ENCODE measurements around the gene TFAP2A.

The TFAP2A gene

DNA sequence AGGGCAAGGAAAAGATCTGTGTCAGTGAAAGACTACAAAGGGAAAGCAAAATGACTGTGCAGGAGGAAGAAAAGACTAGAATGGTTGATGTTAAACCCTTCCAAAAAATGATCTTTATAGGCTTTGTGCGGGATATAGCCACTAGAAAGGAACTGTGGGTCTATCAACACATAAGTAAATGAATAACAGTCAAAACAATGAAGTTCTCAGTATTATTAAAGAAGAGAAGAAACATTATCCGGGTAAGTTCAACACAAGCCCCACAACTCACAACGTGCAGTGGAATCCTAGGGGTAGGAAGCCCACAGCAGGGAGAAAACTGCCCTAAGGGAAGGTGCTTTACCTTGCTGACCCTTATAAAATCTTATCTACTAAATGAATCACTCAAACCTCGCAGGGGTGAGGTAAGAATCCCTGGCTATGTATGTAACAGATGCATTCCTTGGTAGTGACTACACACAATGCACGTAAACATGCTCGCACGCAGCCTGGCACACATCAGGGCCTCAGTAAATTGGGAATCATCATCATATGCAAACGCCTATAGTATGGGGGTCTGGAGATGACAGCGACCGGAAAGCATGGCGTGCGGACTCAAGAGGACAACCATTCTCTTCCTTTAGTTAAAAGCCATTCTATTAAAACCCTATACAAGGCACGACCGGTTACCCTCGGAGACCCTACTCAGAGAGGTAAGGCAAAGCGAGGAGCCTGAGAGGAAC lies 11.3 kb downstream of the TFAP2A start:
- no peak for FAIRE-seq
- DNase-seq (ENCODE audit: insufficient read length, low spot score) = no peak
- TF ChIP-seq, protein P1, sequence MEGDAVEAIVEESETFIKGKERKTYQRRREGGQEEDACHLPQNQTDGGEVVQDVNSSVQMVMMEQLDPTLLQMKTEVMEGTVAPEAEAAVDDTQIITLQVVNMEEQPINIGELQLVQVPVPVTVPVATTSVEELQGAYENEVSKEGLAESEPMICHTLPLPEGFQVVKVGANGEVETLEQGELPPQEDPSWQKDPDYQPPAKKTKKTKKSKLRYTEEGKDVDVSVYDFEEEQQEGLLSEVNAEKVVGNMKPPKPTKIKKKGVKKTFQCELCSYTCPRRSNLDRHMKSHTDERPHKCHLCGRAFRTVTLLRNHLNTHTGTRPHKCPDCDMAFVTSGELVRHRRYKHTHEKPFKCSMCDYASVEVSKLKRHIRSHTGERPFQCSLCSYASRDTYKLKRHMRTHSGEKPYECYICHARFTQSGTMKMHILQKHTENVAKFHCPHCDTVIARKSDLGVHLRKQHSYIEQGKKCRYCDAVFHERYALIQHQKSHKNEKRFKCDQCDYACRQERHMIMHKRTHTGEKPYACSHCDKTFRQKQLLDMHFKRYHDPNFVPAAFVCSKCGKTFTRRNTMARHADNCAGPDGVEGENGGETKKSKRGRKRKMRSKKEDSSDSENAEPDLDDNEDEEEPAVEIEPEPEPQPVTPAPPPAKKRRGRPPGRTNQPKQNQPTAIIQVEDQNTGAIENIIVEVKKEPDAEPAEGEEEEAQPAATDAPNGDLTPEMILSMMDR (IDR thresholded peaks at IDR 0.05; ENCODE audit: insufficient read depth, missing control alignments) = no peak

DNA sequence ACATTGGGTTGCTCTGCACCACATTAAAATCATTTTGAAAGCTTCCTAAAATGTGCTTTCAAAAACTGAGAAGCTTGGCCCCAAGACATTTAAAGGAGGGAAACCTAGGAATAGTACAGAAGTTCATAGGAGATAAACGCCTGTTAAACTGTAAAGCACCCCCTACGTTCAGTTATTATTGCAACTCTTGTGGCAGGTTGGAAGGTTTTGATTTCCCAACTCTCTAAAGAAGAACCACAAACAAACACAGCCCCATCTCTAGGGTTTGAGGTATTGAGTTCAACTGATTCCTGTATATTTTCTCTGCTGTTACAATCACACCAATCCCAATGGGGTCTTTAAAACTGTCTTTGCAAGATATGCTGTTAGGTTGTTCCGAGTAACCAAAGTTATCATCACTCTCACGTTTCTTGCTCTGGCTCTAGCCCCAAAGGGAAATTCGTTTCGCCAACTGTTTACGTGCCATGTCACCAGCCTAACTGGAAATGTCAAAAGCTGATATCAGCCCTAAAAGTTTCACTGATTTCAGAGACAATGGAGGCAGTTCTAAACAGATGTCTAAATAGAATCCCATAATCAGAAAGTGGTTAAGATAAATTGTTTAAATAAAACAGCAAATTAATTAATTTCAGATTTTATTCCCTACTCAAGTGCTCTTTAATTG lies 12.1 kb downstream of the TFAP2A start:
- FAIRE-seq (no peak), DNase-seq (ENCODE audit: insufficient read length, low spot score) (no peak)
- TF ChIP-seq, protein P1 (IDR thresholded peaks at IDR 0.05; ENCODE audit: insufficient read depth, missing control alignments) = no peak

DNA sequence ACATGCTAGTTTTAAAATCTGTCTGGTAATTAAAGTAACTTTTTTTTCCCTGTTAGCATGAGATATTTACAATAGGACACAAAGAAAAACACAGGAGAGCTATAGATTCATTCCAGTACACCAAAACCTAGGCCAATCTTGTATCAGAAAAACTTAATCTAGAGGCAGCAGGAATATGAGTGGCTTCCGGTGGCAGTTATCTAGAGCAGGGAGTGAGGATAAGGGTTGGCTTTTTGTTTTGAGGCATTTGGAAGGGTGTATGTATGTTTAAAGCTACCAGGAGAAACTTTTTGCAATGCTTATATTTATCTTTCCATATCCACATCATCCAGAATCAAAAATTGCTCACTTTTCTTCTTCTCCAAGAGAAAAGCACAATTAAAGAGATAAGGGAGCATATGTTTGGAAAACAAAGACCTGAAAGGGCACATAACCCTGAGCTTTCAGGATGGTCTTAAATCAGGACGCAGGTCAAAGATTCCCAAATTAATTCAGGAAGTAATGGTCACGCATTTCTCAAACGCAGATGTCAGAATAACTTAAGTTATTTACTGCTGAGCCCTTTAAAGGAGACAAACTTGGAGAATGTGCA lies 13.1 kb downstream of the TFAP2A start:
- TF ChIP-seq, protein P1 (IDR thresholded peaks at IDR 0.05; ENCODE audit: insufficient read depth, missing control alignments) = no peak
- DNase-seq (ENCODE audit: insufficient read length, low spot score) = no peak
- FAIRE-seq = no peak

DNA sequence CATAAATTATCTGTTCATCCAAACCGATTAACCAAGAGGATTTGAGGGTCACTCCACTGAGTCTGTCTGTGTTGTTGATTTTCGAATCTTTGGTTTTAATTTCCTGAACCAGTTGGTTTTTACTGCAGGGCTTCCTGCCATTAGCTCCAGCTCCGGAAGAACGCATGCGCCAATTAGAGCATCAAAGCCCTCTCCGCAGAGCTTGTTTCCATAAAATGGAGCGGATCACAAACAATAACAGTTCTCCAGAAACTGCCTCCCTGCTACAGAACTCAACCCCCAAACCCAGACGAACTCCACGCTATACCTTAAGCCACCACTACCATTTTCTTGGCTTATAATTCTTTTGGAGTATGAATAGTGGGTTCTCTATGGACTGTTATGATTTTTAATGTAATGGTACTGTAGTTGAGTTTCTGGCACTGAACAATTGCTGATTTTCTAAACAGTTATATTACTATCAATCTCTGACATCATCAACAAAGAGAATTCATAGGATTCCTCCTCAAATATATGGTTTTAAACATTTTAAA lies 13.8 kb downstream of the TFAP2A start:
- TF ChIP-seq, protein P1 (IDR thresholded peaks at IDR 0.05; ENCODE audit: insufficient read depth, missing control alignments) = no peak
- DNase-seq (ENCODE audit: insufficient read length, low spot score) (no peak), FAIRE-seq (no peak)

DNA sequence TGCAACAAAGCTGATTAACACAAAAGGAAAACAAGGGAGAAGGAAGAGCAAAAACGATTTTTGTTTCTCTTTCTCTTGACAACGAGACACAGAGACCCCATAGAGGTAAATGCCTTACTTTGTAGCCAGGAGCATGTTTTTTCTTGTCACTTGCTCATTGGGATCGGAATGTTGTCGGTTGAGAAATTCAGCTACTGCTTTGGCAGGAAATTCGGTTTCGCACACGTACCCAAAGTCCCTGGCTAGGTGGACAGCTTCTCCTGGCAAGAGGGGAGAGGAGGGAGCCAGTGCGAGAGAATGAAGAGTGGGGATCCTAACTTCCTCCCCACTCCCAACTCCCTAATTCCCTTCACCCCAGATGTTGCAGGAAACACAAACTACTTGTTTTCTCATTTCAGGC lies 14.5 kb downstream of the TFAP2A start:
- FAIRE-seq (no peak), DNase-seq (ENCODE audit: insufficient read length, low spot score) (no peak)
- TF ChIP-seq, protein P1 (IDR thresholded peaks at IDR 0.05; ENCODE audit: insufficient read depth, missing control alignments) = no peak

DNA sequence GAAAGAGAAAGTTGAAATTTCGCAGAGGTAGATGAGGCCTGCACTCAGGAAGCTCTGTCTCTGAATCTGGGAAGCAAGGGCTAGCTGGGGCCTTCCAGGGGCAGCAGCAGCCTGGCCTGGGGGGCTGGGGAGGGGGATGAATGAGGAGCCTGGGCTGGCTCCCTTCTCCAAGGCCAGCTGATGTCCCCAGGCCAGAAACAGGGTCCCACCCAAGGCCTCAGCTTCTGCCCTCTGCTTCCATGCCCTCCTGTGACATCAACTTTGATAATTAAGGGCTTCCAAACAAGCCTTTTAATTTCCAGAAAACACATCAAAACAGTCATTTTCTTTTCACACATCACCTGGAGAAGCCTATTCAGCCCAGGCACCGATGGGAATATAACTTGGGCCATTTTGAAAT lies 15.4 kb downstream of the TFAP2A start:
- TF ChIP-seq, protein P1 (IDR thresholded peaks at IDR 0.05; ENCODE audit: insufficient read depth, missing control alignments) = no peak
- FAIRE-seq (no peak), DNase-seq (ENCODE audit: insufficient read length, low spot score) (no peak)
